GM18519 (cell line): ENCODE data around the gene ROPN1B.

Experiments used
- ATAC-seq: cut with Tn5 transposase; IDR thresholded peaks from one replicate; pipeline ENCODE4 v1.9.1; 2021; ENCODE audit warnings: mild to moderate bottlenecking, moderate library complexity; ENCODE audit not compliant: unreplicated experiment, low FRiP score

Gene ROPN1B

DNA sequence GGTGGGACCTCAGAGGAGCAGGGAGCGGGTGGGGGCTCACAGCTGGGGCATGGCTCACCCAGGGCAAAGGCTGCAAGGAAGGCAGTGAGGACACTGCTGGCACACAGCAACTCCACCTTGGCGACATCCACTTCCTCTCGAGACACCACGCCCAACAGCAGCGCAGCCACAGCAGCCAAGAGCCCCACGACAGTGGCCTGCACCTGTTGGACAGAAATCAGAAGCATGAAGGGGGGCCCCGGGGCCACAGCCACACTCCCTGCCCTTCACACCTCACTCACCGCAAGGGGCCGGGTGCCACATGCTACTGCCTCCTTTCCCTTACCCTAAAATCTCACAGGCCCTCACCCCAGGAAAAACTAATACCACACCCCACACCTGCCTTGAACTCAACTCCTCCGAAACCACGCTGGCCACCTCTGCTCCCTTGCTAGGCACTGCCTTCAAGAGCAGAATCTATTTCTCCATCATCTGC lies 57.3 kb downstream of the ROPN1B start:
- no peak for ATAC-seq

DNA sequence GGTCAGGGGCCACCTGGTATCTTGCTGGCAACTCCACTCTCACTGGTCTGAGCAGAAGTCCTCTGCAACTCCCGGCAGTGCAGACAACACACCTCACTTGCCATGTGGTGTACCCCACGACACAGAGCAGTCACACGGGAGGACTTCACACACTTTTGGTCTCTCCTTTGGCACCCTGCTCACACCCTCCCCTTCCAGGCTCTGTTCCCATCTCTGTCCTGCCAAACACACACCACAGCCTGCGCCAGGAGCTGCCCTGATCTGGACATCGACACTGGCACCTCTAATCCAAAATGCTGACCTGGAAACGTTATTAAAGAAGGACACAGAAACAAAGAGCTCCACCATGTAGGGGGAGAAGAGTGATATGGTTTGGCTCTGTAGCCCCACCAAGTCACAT lies 57.8 kb downstream of the ROPN1B start:
- no peak for ATAC-seq

DNA sequence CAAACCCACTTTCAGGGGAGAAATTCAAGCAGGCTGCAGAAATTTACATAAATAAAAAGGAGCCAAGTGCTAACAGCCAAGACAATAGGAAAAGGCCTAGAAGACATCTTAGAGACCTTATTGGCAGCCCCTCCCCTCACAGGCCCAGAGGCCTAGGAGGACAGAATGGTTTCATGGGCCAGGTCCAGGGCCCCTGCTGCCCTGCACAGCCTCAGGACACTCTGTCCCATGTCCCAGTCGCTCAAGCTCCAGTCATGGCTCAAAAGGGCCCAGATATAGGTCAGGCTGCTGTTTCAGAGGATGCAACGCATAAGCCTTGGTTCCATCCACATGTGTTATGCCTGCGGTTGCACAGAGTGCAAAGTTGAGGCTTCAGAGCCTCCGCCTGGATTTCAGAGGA lies 59.1 kb downstream of the ROPN1B start:
- no peak for ATAC-seq

DNA sequence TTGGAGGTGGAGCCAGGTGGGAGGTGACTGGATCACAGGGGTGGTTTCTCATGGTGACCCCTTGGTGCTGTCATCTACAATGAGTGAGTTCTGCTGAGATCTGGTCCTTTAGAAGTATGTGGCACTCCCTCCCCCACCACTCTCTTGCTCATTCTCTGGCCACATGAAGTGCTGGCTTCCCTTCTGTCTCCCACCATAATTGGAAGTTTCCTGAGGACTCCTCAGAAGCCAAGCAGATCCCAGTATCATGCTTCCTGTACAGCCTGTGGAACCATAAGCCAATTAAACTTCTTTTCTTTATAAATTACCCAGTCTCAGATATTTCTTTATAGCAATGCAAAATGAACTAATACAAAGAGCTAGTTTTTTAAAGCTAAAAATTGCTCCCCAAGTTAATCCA lies 60.3 kb downstream of the ROPN1B start:
- no peak for ATAC-seq

DNA sequence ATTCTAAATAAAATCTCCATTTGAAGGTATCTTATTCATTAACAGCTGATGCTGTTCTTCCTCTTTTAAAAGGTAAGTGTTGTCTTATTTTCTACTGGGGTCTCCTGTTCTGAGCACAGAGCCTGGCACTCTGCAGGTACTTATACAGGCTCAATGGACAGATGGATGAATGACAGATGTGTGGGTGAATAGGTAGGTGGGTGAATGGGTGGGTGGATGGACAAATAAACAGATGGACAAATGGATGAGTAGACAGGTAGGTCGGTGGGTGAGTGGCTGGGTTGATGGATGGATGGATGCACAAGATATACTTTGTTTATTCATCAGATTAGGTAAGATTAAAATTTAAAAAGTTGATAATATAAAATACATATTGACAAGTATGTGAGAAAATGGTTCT lies 61.5 kb downstream of the ROPN1B start:
- ATAC-seq: no peak

DNA sequence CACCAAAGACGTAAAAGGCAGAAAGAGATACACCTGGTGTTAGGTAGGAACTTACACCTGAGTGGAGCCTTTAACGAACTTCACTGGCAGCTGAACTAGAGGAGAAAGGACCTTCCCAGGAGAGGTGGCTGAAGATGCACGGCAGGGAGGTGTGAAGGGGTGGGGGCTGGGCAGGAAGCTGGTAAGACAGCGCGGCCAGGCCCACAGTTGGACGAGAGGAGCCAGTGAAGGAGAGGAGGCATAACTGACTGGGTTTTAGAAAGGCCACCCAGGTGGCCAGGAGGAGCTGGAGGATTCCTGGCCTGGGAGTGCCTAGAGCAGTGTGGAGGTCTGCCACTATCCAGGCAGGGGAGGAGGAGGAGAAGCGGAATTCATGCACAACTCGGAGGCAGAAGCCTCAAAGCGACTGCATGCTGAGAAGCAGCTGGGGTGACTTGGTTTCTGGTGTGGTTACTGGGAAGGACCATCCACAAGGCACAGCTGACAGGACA lies 63.0 kb downstream of the ROPN1B start:
- no peak for ATAC-seq
